Measurements from ENCODE around the gene B3GAT3.
A peak's percentile ranks its signal among the peaks of the same experiment; 100 is the strongest.
"Not testable (repeated sequence)": the region's sequence is repeated elsewhere in the genome, so short reads cannot be mapped to it uniquely, and the experiment has no call there.

Gene B3GAT3

DNA sequence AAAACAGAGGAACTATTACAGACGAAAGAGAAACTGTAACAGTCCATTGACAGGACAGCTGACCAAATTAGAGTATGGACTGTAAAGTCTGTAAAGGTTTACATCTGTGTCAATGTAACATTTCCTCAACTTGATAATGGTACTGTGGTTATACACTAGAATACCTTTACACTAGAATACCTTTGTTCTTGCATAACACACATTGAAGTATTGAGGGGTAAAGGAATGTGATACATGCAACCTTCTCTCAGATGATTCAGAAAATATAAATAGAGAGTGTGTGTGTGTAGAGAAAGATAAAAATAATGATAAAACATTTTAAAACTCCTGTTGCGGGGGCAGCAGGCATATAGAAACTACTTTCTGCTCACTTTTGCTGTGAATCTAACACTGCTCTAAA lies 42.5 kb downstream of the B3GAT3 start:
- DNase-seq (ENCODE audit: low read depth, low spot score), result no peak

DNA sequence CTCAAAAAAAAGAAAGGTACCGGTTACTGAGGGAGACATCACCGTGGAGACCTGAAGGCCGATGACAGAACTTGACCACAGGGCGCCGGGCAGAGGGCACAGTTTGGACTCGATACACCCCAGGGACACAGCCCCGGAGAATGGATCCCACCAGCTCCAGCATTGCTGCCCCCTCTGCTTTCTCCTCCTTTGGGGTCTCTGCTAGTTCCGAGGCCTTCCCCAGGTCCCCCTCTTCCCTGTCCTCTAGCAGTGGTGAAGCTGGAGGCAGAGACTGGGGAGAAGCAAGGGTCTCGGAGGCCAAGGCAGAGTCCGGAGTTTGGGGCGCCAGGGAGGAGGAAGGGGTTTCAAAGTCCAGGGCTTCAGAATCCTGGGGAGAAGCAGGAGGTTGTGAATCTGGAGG lies 43.2 kb downstream of the B3GAT3 start:
- no peak for DNase-seq (ENCODE audit: low read depth, low spot score)

DNA sequence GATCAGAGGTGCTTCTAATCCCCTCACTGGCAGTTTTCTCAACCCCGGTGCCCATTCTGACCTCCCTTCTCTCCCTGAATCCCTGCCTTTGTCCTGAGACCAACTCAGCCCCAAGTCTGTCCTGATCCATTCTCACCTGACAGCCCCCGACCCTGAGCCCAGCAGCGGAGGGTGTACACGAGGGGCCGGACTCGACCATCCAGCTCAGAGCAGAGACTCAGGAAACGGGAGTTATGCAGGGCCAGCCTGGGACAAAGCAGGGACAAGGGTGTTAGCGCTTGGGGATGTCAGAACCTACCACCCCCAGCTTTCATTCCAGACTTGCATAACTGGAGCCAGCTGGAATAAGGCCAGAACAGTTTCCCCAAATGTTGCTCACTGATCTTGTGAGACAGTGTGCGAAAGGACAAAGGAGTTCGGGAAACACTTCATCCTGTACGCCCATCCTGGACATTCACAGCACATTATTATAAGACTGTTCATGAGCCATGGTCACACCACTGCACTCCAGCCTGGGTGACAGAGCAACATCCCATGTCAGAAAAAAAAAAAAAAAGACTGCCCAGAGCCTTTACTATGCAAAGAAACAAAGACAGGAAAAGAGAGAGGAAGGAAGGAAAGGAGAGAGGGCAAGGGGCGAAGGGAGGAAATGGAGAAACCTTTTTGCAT lies 44.6 kb downstream of the B3GAT3 start:
- no peak for DNase-seq (ENCODE audit: low read depth, low spot score)

DNA sequence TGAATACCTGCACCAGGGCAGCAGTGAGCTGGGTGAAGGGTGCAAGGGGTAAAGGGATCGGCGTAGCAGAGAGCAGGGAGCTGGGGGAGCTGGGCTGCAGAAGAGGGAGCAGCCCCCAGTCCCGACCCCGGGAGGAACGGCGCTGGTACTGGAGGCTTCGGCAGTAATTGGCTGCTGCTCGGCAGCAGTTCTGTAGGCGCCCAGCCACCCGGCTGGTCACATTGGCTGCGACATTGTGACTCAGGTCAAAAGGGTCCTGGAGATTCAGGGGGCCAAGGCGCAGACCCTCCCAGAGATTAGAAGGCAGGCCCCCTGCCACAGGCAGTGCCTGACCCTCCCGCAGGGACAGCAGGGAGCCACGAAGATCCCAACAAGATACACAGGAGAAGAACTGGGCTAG lies 45.9 kb downstream of the B3GAT3 start:
- no peak for DNase-seq (ENCODE audit: low read depth, low spot score)

DNA sequence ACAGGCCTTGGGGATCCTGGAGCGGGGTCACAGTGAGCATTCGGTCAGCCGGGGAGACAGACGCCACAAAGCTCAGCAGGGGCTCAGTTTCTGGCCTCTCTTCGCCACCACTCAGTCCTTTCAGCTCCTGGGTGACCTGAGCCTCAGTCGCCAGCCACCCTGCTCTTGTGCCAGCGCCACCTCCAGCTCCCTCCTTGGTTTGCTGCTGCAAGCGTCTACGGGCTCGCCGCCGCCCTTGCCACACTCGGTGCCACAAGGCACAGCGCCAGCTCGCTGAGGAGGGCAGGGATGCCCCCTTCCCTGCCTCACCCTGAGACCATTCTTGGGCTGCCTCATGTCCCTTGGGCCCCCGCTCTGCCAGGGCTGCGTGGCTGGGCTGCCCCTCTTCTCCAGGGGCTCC lies 46.6 kb downstream of the B3GAT3 start:
- DNase-seq (ENCODE audit: low read depth, low spot score), result no peak

DNA sequence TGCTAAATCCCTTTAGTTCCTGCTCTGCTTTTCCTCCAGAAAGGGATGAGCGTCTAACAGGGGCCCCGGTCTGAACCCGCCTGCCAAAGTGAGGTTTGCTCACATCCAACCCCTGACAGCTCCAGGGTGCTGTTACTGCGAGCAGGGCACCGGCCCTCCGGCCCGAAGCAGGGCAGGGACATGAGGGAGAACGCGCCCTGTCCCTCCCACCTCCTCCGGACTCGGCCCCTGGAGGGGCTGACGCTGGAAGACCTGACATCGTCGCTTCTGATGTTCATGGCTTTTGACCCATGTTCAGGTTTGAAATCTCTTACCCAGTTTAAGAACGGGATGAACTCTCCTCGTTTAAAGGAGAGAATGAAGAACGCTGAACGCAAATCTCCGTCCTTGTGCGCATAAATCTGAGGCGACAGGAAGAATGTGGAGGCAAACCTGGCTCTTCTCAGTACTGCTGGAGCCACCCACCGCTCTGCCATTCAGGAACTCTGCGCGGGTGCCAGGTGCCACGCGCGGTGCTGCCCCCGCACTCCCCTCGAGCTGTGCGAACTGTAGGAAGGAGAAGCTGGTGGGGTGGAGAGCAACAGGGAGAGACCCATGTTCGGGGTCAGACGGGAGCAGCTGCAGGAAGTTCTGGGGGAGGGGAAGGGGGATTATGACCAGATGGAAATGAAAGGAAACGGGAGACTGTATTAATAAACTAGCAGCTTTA lies 47.3 kb downstream of the B3GAT3 start:
- DNase-seq (ENCODE audit: low read depth, low spot score), result no peak

DNA sequence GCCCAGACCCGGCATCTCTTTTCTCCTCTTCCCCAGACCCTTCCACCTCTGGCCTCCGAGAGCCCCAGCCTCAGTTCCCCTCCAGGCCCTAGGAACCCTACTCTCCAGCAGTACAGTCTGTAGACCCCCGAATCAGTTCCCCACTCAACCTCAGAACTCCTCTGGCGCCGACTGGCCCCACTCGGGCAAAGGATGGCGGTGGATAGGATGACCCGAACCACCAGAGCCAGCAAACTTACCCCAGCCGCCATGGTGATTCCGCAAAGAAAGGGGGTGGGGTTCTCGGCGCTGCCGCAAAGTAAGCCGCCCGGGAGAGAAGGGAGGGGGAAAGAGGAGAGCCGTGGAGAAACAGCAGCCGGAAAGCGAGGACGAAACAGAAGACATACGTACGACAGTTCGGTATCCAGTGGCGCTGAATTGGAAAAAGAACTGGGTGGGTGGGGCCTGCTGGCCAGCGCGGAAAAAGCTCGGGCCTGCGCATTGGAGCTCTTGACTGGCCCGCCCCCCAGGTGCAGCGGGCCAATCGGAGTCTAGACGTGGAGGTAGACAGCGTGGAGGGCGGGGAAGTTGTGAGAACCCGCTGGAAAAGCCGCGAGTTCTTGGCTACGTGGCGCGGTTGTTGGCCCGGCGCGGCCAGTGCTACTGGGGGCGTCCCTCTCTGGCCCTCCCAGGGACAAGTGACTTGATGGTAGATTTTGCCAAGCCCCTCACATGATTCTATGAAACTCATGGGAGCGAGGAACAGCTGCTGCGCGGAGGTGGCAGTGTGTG lies 48.0 kb downstream of the B3GAT3 start, which contains the start of gene EEF1G:
Gene EEF1G, minus strand, starts transcription at position 300 of the 771 bp plus-strand sequence. Its CDS starts 49 bp downstream, at position 251.
- DNase-seq (ENCODE audit: low read depth, low spot score), result peak; percentile 99

DNA sequence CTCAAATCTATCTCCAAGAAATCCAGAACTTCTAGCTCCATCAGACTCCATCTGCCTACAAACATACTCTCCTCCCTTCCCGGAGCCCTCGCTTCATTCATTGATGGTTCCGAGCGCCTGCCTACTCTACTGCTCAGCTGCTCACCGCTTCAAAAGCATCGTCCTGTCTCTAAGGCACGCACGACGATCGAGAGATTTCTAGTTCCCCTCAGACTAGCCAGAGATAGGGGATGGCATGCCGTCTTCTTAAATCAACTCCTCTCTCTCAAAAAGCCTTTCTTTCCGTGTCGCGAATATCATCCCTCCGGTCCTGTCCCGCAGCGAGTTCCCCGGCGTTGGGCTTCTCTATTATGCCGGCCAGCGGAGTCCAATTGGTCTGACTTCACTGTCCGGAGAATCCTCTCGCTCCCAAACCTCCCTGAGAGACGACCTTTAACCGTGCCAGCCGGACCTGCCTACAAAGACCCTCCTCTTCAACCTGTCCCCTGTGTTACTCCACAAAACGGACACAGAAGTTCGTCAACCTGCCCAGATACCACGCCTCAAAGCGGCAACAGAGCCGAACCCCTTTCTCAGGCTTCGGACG lies 48.7 kb downstream of the B3GAT3 start:
- no peak for DNase-seq (ENCODE audit: low read depth, low spot score)

DNA sequence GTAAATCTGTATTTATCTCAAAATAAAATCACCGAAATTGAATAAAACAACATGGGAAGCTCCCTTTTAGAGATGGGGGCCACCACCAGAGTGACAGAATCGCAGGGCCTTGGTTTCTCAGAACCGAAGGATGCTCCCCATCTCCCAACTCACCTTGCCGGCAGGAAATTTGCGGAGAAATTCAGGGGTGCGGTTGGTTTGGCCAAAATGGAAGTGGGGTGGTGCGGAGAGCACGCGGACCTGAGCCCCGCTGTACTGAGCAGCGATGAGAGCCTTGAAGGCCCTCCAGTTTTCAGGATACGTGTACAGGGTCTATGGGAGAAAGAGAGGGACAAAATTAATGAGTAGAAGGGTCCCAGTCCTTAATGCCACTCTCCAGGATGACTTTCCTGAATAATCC lies 49.4 kb downstream of the B3GAT3 start:
- DNase-seq (ENCODE audit: low read depth, low spot score), result no peak

DNA sequence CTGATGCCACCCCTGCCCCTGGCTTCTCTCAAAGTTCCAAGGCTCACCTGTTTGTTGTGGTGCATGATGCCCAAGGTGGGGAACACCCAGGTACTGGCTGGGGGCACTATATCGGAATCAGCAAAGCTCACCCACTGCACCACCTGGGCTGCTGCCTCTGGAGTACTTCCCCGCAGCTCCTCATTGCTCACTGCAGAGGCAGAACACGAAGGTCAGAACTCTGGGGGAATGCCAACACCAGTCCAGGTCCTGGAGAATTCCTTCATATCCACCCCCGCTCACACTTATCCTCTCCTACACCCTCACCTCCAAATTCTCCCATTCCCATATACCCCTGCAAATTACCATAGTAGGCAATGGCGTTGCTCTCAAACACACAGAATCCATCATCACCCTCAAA lies 50.3 kb downstream of the B3GAT3 start:
- DNase-seq (ENCODE audit: low read depth, low spot score), result not testable (repeated sequence)

DNA sequence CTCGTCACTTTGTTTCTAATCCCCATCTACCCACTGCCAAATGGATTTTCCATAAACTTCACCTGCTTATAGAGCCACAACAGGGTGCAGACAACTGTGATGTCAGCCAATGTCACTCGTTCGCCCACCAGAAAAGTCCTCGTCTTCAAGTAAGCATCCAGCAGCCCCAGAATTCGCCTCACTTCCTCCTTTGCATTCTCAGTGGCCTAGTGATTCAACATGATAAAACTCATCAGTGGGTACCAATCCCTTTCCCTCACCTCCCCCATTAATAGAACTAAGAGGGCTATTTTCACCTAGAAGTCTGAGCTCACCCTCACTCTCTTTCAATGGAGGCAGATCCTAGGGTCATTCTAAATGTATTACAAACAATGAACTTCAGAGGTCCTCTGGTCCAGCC lies 50.9 kb downstream of the B3GAT3 start:
- not testable (repeated sequence) for DNase-seq (ENCODE audit: low read depth, low spot score)

DNA sequence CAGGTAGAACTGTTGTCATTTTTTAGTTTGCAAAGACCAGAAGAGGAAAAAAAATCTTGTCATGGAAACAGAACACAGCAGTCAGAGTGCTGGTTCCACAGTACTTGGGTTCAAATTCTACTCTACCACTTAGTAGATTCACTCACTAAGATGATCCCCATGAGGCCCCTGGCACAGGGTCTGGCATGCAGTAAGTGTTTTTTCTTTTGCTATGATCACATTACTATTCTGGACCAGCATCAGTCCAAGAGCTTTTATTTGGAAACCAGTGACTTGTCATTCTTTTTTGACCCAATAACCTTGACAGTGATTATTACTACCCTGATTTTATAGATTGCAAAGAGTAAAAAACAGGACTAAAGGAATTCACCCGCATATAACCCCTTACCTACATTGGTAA lies 52.2 kb downstream of the B3GAT3 start:
- DNase-seq (ENCODE audit: low read depth, low spot score), result no peak

DNA sequence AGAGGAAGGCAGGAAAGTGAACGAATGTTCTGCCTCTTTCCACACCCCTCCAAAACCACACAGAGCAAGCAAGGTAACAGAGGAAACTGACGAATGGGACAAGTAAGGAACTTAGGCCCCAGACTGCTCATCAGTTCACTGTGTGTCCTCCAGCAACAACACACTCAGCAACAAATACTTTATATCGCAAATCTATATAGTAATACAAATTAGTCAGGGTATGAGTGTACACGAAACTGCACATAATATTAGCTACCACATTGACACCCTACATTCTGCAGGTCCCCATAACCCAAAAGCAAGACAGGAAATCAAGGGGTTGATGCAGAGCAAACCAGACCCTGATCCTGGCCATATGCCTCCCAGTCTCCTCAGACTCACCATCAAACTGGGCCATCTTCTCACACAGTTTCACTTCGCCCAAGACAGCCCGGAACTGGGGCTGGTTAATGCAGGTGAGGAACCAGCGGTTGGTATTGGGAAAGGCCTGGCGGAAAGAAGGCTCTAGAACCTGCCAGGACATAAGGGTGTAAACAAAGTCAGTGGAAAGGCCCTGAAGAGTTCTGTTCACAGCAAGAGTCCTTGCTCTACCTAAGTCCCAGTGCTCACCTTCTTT lies 54.7 kb downstream of the B3GAT3 start:
- DNase-seq (ENCODE audit: low read depth, low spot score), result no peak

DNA sequence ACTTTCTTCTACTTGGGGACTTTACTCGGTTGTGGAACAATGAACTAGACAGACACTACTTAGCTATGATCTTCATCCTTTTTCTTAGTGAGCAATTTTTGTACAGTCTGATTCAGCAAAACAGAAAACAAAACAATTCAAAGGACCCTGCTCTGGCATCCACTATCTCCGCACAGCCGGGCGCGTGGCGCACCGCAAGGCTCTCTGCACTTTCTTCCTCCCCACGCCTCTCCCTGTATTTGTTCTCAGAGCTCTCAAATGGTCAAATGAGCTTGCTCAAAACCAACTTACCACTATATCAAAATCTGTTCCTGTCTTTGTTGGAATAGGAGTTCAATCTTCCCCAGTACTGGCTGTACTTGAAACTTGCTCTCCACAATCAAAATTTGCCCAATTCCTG lies 55.5 kb downstream of the B3GAT3 start:
- DNase-seq (ENCODE audit: low read depth, low spot score), result no peak

Data from smooth muscle cell of the brain vasculature (primary cell).